Measurements from ENCODE around the gene MUC6.

Gene MUC6

GRCh38 chr11:1006762-1007161 lies 29.8 kb downstream of the MUC6 start:
- Histone ChIP-seq H3K36me3 (replicated peaks; ENCODE audit: insufficient read depth, low read length) (no peaks in the 10 kb centered on the region; the same call in 1 of the 2 replicates), H3K9ac (ENCODE audit: low read length) (no peak overlapping the region), H3K79me2 (ENCODE audit: low read length) (0 out of 2 replicates have a peak, but pooled peaks cover 4% of the 10 kb centered on the region), H4K20me1 (ENCODE audit: insufficient read depth, low read length) (no peaks in the 10 kb centered on the region), H3K4me3 (ENCODE audit: low read length) (no peak overlapping the region), H3K4me1 (ENCODE audit: low read length) (no peaks in the 10 kb centered on the region), H3F3A (ENCODE audit: insufficient read depth, low read length) (no peaks in the 10 kb centered on the region), H3K4me2 (ENCODE audit: low read depth, low read length) (no peak overlapping the region), H3K9me3 (replicated peaks; ENCODE audit: insufficient read depth, low read length) (no peaks in the 10 kb centered on the region), H3K9me2 (replicated peaks; ENCODE audit: insufficient read depth, low read length) (no peaks in the 10 kb centered on the region), H3K27ac (ENCODE audit: low read length) (no peak overlapping the region), H2AFZ (ENCODE audit: low read length) (no peak overlapping the region), H3K27me3 (replicated peaks; ENCODE audit: insufficient read depth, low read length) (no peaks in the 10 kb centered on the region)
- no peak for TF ChIP-seq CTCF (IDR thresholded peaks at IDR 0.05; ENCODE audit: low read length)
- TF ChIP-seq EZH2phosphoT487 (IDR thresholded peaks at IDR 0.05; ENCODE audit: low read length), result no peak
- TF ChIP-seq EZH2 (optimal IDR thresholded peaks at IDR 0.05; ENCODE audit: low read depth, low read length), result no peak
- no peak for DNase-seq

GRCh38 chr11:1005928-1006327 lies 30.6 kb downstream of the MUC6 start:
- no peaks in the 10 kb centered on the region for H3K9me3 ChIP-seq (replicated peaks; ENCODE audit: insufficient read depth, low read length)
- H3K4me3 ChIP-seq (ENCODE audit: low read length), result no peak overlapping the region
- no peak overlapping the region for H3K4me2 ChIP-seq (ENCODE audit: low read depth, low read length)
- TF ChIP-seq EZH2phosphoT487 (IDR thresholded peaks at IDR 0.05; ENCODE audit: low read length) (no peak), EZH2 (optimal IDR thresholded peaks at IDR 0.05; ENCODE audit: low read depth, low read length) (no peak), CTCF (IDR thresholded peaks at IDR 0.05; ENCODE audit: low read length) (no peak)
- H3K9me2 ChIP-seq (replicated peaks; ENCODE audit: insufficient read depth, low read length), result no peaks in the 10 kb centered on the region
- H3K79me2 ChIP-seq (ENCODE audit: low read length), result 0 out of 2 replicates have a peak, but pooled peaks cover 7% of the 10 kb centered on the region
- no peaks in the 10 kb centered on the region; the same call in 1 of the 2 replicates for H3K36me3 ChIP-seq (replicated peaks; ENCODE audit: insufficient read depth, low read length)
- H3K9ac ChIP-seq (ENCODE audit: low read length), result no peak overlapping the region
- DNase-seq, result no peak
- no peak overlapping the region for H2AFZ ChIP-seq (ENCODE audit: low read length)
- no peaks in the 10 kb centered on the region for H4K20me1 ChIP-seq (ENCODE audit: insufficient read depth, low read length)
- no peak overlapping the region for H3K27ac ChIP-seq (ENCODE audit: low read length)
- no peaks in the 10 kb centered on the region for H3F3A ChIP-seq (ENCODE audit: insufficient read depth, low read length)
- H3K4me1 ChIP-seq (ENCODE audit: low read length), result no peaks in the 10 kb centered on the region
- no peaks in the 10 kb centered on the region for H3K27me3 ChIP-seq (replicated peaks; ENCODE audit: insufficient read depth, low read length)

- Histone ChIP-seq H3F3A (ENCODE audit: insufficient read depth, low read length) (no peaks in the 10 kb centered on the region), H3K4me2 (ENCODE audit: low read depth, low read length) (no peak overlapping the region), H3K36me3 (replicated peaks; ENCODE audit: insufficient read depth, low read length) (no peaks in the 10 kb centered on the region; the same call in 1 of the 2 replicates), H3K9ac (ENCODE audit: low read length) (no peak overlapping the region), H3K4me3 (ENCODE audit: low read length) (no peak overlapping the region), H2AFZ (ENCODE audit: low read length) (no peak overlapping the region), H3K4me1 (ENCODE audit: low read length) (no peaks in the 10 kb centered on the region), H4K20me1 (ENCODE audit: insufficient read depth, low read length) (no peaks in the 10 kb centered on the region), H3K79me2 (ENCODE audit: low read length) (0 out of 2 replicates have a peak, but pooled peaks cover 7% of the 10 kb centered on the region), H3K9me2 (replicated peaks; ENCODE audit: insufficient read depth, low read length) (no peaks in the 10 kb centered on the region), H3K27ac (ENCODE audit: low read length) (no peak overlapping the region), H3K9me3 (replicated peaks; ENCODE audit: insufficient read depth, low read length) (no peaks in the 10 kb centered on the region), H3K27me3 (replicated peaks; ENCODE audit: insufficient read depth, low read length) (no peaks in the 10 kb centered on the region)
- TF ChIP-seq EZH2 (optimal IDR thresholded peaks at IDR 0.05; ENCODE audit: low read depth, low read length) (no peak), CTCF (IDR thresholded peaks at IDR 0.05; ENCODE audit: low read length) (no peak)
- no peak for DNase-seq
Measured at GRCh38 chr11:1003159-1003558, 33.4 kb downstream of the MUC6 start.
